CD4-positive, alpha-beta T cell treated with Interleukin-1 beta for 1 hour (primary cell): Measurements from ENCODE around the gene FFAR4.
"Not testable (repeated sequence)": the region's sequence is repeated elsewhere in the genome, so short reads cannot be mapped to it uniquely, and the experiment has no call there.

ENCODE experiments used
- DNase-seq, 2 donors: peaks; one replicate each; pipeline ENCODE4 v3.0.0-alpha.2; 2020 to 2022

FFAR4 gene

GRCh38 chr10:93566435-93567276 lies at the start of gene FFAR4:
Gene FFAR4 (plus strand): TSS chr10:93566665. CDS start chr10:93566721, 56 bp downstream.
- peak in 1 of 2 donors; percentile 11 for DNase-seq

GRCh38 chr10:93518531-93518930 lies 47.9 kb upstream of the FFAR4 start:
- no peak for DNase-seq

GRCh38 chr10:93535293-93535692 lies 31.2 kb upstream of the FFAR4 start:
- DNase-seq: no peak

GRCh38 chr10:93540871-93541270 lies 25.6 kb upstream of the FFAR4 start:
- not testable (repeated sequence) for DNase-seq

GRCh38 chr10:93541402-93542357 lies 24.8 kb upstream of the FFAR4 start:
- peak in 1 of 2 donors; percentile 20 for DNase-seq

GRCh38 chr10:93542358-93542791 lies 24.1 kb upstream of the FFAR4 start:
- no peak for DNase-seq

GRCh38 chr10:93546995-93547394 lies 19.5 kb upstream of the FFAR4 start:
- DNase-seq: not testable (repeated sequence)

- DNase-seq: no peak
Measured at GRCh38 chr10:93547522-93547921, 18.9 kb upstream of the FFAR4 start.

GRCh38 chr10:93548376-93549071 lies 17.9 kb upstream of the FFAR4 start:
- DNase-seq: no peak

- DNase-seq: no peak
Measured at GRCh38 chr10:93550606-93551005, 15.9 kb upstream of the FFAR4 start.

GRCh38 chr10:93552780-93553179 lies 13.7 kb upstream of the FFAR4 start:
- no peak for DNase-seq

GRCh38 chr10:93553482-93554315 lies 12.8 kb upstream of the FFAR4 start:
- DNase-seq: no peak

GRCh38 chr10:93554316-93554663 lies 12.2 kb upstream of the FFAR4 start:
- no peak for DNase-seq

- peak; percentile 36 to 60 for DNase-seq
Measured at GRCh38 chr10:93554760-93555432, 11.6 kb upstream of the FFAR4 start.

- DNase-seq: no peak
Measured at GRCh38 chr10:93559490-93559889, 7.0 kb upstream of the FFAR4 start.

GRCh38 chr10:93560541-93560940 lies 5.9 kb upstream of the FFAR4 start:
- DNase-seq: no peak

- no peak for DNase-seq
Measured at GRCh38 chr10:93565446-93565845, 1.0 kb upstream of the FFAR4 start.

GRCh38 chr10:93567277-93568104 lies 1.0 kb downstream of the FFAR4 start:
- DNase-seq: no peak

GRCh38 chr10:93568105-93568390 lies 1.6 kb downstream of the FFAR4 start:
- DNase-seq: no peak

GRCh38 chr10:93570383-93570782 lies 3.9 kb downstream of the FFAR4 start:
- no peak for DNase-seq

- no peak for DNase-seq
Measured at GRCh38 chr10:93572606-93573005, 6.1 kb downstream of the FFAR4 start.
